GM12801 (cell line): ENCODE data around the gene PRKD2.

Experiments used
- TF ChIP-seq, protein P1 (sequence below): IDR thresholded peaks from one replicate; pipeline ENCODE4 v1.5.1; 2011; ENCODE audit warnings: control low read depth; ENCODE audit not compliant: insufficient read length; ENCODE audit errors: extremely low read depth

The PRKD2 gene

DNA sequence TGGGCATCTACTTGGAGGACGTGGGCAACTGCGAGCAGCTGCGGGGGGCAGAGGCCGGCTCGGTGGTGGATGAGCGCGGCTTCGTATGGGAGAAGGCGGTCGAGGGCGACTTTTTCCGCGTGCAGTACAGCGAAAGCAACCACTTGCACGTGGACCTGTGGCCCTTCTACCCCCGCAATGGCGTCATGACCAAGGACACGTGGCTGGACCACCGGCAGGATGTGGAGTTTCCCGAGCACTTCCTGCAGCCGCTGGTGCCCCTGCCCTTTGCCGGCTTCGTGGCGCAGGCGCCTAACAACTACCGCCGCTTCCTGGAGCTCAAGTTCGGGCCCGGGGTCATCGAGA is 39.6 kb upstream of the PRKD2 start:
- TF ChIP-seq, protein P1, sequence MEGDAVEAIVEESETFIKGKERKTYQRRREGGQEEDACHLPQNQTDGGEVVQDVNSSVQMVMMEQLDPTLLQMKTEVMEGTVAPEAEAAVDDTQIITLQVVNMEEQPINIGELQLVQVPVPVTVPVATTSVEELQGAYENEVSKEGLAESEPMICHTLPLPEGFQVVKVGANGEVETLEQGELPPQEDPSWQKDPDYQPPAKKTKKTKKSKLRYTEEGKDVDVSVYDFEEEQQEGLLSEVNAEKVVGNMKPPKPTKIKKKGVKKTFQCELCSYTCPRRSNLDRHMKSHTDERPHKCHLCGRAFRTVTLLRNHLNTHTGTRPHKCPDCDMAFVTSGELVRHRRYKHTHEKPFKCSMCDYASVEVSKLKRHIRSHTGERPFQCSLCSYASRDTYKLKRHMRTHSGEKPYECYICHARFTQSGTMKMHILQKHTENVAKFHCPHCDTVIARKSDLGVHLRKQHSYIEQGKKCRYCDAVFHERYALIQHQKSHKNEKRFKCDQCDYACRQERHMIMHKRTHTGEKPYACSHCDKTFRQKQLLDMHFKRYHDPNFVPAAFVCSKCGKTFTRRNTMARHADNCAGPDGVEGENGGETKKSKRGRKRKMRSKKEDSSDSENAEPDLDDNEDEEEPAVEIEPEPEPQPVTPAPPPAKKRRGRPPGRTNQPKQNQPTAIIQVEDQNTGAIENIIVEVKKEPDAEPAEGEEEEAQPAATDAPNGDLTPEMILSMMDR: no peak

- TF ChIP-seq, protein P1: no peak
Measured at GRCh38 chr19:46755853-46756543, 39.1 kb upstream of the PRKD2 start.

GRCh38 chr19:46755077-46755852 is 38.4 kb upstream of the PRKD2 start:
- TF ChIP-seq, protein P1: no peak

DNA sequence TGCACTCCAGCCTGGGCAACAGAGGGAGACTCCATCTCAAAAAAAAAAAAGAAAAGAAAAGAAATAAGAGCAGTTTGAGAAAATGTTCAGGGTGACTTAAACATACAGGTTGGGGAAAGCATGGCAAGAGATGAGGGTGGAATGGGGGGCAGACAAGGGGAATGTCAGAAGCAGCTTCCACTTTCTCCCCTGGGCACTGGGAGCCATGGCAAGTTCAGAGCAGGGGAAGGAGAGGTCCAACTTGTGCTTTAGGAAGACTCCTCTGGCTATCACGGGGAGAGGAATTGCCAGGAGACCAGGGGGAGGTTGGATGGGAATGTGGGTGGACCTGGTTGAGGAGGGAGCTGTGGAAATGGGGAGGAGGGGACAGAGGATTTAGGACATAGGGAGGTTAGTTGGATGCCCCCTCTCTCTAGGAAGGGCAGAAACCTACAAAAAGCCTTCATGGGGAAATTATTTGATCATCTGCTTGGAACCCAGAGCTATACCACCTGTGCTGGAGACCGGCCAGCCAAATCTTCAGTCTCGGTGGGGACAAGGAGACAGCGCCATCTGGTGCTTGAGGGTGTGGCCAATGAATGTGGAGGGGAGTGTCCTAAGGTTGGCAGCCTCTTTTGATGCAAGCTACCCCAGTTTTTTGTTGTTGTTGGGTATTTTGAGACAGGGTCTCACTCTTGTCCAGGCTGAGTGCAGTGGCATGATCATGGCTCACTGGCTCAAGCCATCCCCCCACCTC is 36.7 kb upstream of the PRKD2 start:
- TF ChIP-seq, protein P1: no peak

DNA sequence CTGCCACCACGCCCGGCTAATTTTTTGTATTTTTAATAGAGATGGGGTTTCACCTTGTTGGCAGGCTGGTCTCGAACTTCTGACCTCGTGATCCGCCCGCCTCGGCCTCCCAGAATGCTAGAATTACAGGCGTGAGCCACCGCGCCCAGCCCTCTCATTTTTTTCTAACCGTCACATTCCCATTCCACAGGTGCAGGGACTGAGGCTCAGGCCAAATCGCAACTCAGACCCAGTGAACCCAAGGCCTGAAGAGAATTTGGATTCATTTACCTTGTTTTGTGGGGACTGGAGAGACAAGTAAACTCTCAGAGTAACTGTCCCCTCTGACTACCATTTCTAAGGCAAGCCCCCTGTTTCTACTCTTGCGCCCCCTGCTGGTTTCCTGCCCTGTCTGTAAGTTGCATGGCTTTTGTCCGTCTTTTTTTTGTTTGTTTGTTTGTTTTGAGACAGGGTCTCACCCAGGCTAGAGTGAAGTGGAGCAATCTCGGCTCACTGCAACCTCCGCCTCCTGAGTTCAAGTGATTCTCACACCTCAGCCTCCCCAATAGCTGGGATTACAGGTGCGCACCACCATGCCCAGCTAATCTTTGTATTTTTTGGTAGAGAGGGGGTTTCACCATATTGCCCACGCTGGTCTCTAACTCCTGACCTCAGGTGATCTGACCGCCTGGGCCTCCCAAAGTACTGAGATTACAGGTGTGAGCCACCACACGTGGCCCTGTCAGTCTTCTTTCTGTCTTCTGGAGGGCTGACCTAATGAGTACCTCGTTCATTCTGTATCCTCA is 31.6 kb upstream of the PRKD2 start:
- TF ChIP-seq, protein P1: no peak

DNA sequence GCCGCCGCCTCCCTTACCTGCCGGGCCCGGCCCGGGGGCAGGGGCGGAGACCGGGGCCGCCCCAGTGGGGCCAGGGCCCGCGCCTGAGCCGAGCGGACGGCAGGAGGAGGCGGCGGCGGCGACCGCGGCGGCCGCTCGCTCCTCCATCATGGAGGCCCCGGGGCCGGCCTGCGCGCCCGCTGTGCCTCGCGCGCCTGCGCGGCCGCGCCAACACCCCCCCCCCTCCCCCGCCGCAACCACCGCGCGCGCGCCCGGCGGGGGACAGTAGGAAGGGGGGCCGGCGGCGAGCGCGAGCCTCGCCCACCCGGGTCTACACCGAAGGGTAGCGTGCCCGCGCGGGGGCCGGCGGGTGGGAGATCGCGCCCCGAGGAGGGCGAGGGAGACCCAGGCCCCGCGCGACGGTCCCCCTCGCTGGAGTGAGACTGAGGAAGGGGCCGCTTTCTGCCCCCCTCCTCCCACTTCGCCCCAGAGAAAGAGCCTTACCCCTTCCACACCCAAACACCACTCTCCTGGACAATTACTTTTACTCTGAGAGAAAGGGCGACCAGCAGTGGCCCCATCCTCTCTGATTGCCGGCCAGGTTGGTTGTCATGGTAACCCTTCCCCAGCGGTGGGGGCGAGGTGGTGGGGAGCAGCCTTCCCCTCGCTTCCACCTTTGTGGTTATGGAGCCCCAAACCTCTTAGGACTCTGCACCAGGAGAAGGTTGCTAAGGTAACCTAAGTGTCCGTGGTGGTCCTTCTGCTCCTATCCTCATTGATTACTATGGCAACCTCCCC is 29.6 kb upstream of the PRKD2 start, which contains the start of gene STRN4:
TSS of gene STRN4 (minus strand) at position 170 of the 777 bp plus-strand sequence. CDS start at position 150, 20 bp downstream.
- TF ChIP-seq, protein P1: no peak
